GM21390 (cell line): ENCODE measurements around the gene SPP1.
"Not testable (repeated sequence)": the region's sequence is repeated elsewhere in the genome, so short reads cannot be mapped to it uniquely, and the experiment has no call there.

ENCODE experiments used
- ATAC-seq: cut with Tn5 transposase; IDR thresholded peaks from one replicate; pipeline ENCODE4 v1.9.1; 2021; ENCODE audit not compliant: unreplicated experiment

SPP1 gene

DNA sequence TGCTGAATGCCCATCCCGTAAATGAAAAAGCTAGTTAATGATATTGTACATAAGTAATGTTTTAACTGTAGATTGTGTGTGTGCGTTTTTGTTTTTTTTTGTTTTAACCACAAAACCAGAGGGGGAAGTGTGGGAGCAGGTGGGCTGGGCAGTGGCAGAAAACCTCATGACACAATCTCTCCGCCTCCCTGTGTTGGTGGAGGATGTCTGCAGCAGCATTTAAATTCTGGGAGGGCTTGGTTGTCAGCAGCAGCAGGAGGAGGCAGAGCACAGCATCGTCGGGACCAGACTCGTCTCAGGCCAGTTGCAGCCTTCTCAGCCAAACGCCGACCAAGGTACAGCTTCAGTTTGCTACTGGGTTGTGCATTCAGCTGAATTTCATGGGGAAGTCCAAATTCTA, at the start of gene SPP1:
Gene SPP1, plus strand, starts transcription at position 249 of the 400 bp plus-strand sequence. CDS start 1,182 bp downstream, outside the sequence.
- ATAC-seq: no peak

DNA sequence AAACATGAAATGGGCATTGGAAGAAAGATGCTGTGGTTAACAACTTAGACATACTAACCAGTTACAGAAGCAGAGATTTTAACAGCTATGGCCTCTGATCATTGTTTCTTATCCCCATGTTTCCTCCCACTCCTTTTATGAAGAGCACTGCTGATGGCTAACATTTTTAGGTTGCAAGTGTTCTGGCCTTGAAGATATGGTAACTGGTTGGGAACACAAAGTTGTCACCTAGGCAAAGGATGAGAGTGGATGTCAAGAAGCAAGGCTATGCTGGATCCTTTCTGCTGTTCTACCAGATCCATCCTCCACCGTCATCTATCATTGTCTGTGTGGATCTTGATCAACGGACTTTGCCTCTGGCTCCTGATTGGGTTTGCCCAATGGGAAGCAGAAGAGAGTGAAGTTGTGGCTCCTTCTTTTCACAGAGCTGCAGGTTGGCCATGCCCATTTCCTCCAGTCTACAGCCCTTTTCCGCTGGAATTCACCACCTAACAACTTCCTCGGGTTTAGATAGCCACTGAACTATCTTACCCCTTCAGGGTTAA, 48.9 kb upstream of the SPP1 start:
- ATAC-seq: no peak

DNA sequence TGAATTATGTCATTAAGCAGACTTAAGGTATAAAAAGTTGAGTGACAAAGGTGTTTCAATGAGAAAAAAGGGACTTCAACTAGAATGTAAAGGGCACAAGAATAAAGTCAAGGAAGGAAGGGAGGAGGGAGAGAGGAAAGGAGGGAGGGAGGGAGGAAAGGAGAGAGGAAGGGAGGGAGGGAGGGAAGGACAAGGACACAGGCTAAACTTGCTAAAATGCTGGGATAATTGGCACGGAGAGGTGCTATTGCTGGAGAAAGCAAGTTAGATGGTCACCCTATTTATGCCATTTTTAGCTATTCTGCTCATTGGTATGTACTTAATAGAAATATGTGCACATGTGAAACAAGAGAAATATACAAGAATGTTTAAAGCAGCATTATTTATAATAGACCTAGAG, 44.9 kb upstream of the SPP1 start:
- no peak for ATAC-seq

DNA sequence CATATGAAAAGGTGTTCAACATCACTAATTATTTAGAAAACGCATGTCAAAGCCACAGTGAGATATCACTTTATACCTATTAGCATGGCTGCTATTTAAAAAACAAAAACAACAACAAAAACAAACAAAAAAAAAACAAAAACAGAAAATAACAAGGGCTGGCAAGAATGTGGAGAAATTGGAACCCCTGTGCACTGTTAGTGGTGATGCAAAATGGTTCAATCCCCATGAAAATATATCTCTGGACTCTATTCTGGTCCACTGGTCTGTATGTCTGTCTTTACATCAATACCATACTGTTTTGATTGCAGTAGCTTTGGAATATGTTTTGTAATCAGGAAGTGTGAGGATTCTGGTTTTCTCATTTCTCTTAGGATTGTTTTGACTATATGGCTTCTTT, 43.6 kb upstream of the SPP1 start:
- no peak for ATAC-seq

DNA sequence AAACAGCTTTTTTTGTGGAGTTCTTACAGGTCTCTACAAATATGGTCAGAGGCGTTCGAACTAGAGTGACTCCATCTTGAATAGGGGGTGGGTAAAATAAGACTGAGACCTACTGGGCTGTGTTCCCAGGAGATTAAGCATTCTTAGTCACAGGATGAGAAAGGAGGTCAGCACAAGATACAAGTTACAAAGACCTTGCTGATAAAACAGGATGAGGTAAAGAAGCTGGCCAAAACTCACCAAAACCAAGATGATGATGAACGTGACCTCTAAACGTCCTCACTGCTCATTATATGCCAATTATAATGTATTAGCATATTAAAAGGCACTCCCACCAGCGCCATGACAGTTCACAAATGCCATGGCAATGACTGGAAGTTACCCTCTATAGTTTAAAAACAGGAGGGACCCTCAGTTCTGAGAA, 42.8 kb upstream of the SPP1 start:
- no peak for ATAC-seq

DNA sequence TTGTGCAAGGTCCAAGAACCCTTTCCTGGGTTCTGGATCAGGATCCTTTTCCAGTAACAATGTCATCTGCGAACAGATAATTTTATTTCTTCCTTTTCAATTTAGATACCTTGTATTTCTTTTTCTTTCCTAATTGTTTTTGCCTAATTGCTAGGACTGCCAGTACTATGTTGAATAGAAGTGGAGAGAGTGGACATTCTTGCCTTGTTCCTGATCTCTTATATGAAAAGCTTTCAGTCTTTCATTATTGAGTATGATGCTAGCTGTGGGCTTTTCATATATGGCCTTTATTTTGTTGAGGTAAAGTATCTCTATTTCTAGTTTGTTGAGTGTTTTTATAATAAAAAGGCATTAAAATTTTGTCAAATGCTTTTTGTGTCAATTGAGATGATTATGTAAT, 42.2 kb upstream of the SPP1 start:
- ATAC-seq: no peak

DNA sequence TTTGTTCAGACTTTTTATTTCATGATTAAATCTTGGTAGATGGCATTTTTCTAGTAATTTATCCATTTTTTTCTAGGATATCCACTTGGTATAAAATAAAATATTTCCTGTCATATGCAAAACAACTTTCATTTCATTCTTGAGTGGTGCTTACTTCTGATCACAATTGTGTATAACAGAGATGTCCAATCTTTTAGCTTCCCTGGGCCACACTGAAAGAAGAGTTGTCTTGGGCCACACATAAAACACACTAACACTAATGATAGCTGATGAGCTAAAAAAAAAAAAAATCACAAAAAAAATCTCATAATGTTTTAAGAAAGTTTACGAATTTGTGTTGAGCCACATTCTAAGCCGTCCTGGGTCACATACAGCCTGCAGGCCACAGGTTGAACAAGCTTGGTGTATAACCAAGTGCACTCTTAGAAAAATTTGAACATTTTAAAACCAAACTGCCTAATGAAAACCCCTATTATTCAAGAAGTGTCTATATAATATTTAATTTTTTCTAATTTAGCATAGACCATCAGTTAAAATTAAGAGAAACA, 41.3 kb upstream of the SPP1 start:
- no peak for ATAC-seq

DNA sequence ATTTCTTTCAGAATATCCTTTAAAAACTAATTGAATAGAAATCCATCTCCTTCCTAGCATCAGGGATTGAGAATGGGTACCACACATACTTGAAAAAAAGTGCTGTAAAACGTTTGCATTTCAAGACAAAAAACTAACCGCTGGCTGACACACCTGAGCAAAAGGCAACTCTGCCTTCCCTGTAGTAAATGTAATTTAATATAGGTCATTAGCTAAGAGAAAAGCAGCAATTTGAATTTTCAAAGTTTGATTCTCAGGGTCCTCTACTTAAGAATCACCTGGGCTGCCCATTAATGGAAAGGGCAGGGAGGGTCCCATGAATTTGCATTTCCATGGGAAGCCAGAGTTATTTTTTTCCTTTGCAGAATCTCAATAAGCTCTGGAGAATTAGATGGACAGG, 40.5 kb upstream of the SPP1 start:
- ATAC-seq: no peak

DNA sequence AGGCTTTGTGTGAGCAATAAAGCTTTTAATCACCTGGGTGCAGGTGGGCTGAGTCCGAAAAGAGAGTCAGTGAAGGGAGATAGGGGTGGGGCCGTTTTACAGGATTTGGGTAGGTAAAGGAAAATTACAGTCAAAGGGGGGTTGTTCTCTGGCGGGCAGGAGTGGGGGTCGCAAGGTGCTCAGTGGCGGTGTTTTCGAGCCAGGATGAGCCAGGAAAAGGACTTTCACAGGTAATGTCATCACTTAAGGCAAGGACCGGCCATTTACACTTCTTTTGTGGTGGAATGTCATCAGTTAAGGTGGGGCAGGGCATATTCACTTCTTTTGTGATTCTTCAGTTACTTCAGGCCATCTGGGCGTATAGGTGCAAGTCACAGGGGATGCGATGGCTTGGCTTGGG, 39.6 kb upstream of the SPP1 start:
- ATAC-seq: not testable (repeated sequence)

DNA sequence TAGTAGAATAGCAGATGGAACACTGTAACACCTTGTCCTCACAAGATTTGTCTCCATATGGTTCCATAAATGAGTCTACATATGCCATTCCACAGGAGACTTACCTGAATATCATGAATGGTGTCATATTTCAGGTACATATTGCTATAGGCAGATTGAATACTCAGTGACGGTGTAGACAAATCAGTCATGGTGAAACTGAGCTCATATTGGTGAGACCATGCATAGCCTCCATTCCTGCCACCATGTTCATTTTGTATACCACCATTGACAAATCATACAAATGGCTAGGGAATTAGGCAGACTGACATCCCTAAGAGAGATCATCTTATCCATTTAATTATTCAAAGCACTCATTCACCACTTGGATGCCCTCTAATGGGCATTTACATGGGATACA, 38.0 kb upstream of the SPP1 start:
- ATAC-seq: no peak

DNA sequence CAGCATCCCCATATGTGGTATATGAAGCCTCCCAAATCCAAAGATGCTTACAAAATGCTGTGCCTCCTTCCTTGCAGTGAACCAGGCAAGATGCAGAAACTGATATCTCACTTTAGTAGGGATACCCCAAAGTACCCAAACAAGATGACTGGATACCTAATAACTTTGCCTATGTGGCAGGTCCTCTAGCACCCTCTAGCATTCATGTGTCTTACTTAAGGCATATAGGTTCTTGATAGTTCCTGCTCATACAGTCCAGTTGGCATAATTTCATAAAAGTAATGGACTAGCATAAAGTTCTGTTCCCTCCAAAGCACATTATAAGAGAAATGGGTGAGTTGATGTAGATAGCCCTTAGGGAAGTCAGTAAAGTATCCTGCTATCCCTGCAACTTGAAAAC, 36.8 kb upstream of the SPP1 start:
- no peak for ATAC-seq

DNA sequence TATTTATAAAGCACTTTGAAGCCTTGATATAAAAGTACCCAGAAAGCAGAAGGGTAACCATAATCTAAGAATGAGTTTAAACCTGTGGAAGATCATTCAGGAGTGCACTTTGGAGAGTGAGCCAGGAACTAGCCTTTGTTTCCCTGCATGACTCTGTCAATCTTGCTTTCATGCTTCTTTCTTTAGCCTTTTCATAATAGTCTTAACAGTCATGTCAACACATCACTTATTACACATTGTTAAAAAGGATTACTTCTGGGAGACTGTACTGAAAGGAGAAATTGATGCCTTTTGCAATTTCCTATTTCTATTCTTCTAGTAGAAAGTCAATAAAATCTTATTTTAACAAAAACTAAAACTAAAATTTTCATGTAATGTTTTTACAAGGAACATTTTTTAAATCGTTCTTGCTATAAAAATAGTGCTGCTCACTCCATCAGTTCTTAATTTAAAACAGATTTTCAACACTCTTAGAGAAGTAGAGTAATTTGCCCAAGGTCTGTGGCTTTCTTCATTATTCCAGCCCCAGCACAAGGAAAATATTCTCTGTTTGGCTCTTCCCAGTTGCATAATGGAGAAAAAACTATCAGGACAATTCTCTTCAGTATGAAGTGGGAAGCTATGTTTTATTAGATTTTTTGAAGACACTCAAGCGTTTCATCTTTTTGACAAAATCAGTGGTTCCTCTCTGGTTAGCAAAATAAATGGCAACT, 35.4 kb upstream of the SPP1 start:
- no peak for ATAC-seq

DNA sequence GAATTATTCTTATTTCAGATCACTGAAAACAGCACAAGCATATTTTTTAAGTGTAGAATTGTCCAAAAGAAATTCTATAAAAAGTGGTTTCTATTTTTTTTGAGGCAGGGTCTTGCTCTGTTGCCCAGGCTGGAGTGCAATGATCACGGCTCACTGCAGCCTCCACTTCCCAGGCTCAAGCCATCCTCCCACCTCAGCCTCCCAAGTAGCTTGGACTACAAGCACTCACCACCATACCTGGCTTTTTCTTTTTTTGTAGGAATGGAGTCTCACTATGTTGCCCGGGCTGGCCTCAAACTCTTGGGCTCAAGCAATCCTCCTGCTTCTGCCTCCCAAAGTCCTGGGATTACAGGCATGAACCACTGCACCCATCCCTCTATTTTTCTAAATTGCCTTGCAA, 34.7 kb upstream of the SPP1 start:
- ATAC-seq: not testable (repeated sequence)

DNA sequence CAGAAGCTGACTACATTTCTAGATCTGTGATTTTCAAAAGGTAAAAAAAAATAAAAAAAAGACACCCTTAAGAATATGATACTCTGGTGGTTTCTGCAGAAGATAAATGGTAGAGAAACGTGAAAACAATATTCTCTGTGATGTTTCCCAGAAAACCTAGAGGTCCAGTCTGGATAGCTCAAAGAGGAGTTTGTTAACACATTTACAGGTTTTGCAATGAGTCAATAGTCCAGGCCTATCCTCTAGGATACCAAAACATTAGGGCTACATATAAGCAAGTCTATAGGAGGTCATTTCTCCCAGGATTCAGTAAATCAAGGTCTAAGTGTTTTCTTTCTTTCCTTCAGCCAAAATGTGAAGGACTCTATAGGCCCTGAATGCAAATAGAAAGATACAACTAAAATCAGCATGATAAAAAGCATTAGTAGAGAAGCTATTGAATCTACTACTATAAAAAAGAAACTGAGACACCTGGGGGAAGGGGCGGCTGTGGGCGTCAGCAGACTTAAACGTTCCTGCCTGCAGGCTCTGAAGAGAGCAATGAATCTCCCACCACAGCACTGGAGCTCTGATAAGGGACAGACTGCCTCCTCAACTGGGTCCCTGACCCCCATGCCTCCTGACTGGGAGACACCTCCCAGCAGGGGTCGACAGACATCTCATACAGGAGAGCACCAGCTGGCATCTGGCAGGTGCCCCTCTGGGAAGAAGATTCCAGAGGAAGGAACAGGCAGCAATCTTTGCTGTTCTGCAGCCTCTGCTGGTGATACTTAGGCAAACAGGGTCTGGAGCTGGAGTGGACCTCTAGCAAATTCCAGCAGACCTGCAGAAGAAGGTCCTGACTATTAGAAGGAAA, 33.7 kb upstream of the SPP1 start:
- no peak for ATAC-seq

DNA sequence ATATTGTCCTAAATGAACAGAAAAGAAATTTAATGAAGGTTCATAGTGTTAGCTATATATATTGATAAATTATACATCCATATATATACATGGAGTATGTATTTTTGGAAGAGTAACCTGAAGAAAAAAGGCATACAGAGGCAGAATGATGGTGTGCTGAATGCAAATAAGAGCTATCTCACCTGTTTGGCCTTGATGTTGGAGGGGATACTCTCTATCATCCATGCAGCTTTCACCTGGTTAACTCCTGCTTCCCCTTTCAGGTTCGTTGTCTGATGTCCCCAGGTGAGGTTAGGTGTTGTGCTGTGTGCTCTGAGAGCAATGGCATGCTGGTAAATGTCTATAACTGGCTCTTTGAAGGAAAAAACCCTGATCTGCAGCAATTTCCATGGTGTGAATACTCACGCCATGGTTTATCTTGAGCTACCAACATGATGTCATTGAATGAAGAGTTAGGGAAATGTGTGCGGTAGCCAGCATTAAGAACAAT, 31.8 kb upstream of the SPP1 start:
- ATAC-seq: no peak

DNA sequence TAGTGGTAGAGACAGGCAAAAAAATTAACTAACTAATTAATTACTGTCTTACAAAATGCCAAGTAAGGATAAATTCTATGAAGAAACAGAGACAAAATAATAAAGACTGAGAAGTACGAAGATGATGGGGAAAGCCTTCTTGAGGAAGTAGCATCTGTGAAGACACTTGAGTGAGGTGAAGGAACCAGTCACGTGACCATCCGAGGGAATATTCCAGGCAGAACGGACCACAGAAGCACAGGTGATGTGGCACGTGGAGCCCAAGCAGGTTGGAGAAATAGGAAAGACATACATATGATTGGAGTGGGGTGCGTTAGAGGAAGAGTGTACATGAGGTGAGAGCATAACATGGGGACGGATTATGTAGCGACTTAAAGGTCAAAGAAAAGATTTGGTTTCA, 30.5 kb upstream of the SPP1 start:
- ATAC-seq: no peak

DNA sequence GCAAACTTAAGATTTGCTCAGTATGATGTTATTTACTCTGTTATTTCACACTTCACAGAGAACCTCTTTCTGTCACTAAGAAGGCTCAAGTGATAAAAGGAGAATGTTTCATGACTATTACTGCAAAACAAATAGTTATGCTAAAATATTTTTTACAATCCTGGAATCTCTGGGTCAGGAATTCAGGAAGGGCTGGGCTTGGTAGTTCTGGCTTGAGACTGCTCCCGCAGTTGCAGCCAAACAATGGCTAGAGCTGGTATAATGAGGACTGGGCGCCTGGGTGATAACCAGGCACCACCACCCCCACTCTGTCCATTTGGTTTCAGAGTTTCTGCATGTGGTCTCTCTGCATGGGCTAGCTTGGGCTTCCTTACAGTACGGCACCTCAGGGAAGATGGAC, 28.7 kb upstream of the SPP1 start:
- ATAC-seq: no peak

DNA sequence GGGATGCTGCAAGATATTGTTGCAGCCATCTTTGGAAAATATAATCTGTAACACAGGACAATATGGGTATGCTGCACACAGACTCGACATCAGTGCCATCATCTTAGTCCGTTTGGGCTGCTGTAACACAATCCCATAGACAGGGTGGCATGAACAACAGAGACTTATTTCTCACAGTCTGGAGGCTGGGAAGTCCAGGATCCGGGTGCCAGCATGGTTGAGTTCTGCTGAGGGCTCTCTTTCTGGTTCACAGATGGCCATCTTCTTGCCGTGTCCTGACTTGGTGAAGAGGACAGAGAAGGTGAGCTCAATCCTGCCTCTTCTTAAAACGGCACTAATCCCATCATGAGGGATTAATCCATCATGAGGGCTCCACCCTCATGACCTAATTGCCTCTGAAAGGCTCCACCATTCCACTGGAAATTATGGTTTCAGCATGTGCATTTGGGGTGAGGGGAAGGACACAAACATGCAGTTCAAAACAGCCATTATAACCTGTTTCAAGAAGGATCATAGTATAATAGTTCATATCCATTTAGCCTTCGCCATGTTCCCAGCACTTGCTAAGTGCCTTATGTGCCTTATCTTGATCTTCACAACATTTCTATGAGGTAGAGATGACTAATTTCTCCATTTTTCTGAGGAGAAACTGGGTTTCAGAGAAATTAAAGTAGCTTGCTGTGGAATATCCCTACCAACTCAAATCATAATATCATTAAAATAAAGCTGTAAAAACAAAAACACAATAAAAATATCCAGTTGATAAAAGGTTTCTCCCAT, 27.9 kb upstream of the SPP1 start:
- no peak for ATAC-seq

DNA sequence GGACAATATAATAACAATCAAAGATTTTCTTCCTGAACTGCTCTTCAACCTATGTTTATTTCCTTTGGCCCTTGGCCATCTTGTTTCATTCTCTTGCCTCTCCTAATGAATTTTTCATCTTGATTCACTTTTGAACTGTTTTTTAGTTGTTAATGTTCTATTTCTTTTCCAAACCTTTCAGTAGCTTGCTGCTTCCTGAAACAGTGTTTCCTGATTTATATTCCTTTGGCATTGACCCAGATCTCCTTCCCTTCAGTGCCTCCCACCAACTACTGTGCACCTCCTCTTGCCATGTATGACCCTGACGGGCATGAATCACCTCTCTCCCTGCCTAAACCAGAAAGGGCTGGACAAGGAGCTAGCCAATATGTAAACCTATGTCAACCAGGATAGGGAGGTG, 25.6 kb upstream of the SPP1 start:
- ATAC-seq: no peak

DNA sequence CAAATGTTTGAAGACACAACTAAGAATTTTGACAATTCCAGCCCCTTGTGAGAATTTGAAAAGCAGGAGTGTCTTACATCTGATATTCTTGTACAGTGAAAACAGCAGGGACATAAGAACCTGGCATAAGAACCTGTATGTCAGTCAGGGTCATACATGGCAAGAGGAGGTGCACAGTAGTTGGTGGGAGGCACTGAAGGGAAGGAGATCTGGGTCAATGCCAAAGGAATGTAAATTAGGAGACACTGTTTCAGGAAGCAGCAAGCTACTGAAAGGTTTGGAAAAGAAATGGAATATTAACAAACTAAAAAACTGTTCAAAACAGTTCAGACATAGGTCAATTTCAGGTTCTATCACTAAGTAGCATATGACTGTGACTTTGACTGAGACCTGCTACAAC, 25.0 kb upstream of the SPP1 start:
- ATAC-seq: no peak

DNA sequence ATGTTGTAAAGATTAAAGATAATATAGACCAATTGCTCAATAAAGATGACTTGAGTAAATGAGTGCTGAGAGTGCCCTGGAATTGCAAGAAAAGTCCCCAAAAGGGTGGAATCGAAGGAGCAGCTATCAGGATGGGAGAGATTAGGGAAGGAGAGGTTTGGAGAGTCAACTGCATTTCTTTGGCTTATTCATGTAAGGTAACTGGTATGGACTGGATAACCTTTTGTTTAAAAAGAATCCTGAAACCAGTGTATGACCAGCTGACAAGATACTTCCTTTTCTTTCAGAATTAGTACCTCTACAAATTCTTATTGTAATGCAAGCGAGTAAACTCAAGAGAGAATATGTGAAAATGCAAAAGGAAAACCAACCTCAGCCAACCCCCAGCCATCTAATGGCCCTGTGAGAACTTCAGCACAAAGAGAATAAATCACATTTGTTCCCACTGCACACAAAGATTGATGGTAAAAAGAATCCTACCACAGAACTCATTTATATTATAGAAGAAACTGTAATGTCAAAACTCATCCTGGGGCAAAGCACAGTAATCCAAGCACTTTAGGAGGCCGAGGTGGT, 24.5 kb upstream of the SPP1 start:
- ATAC-seq: no peak
